Measurements from ENCODE around the gene HELQ. TPM values are rescaled to one million over a fixed set of nuclear protein-coding genes. Genes with fewer than 3 reads are reported as not detected.

The HELQ gene
- total and polyA plus RNA-seq, 12 donors = 12.1 to 80.0 (median 32.7) TPM

DNA sequence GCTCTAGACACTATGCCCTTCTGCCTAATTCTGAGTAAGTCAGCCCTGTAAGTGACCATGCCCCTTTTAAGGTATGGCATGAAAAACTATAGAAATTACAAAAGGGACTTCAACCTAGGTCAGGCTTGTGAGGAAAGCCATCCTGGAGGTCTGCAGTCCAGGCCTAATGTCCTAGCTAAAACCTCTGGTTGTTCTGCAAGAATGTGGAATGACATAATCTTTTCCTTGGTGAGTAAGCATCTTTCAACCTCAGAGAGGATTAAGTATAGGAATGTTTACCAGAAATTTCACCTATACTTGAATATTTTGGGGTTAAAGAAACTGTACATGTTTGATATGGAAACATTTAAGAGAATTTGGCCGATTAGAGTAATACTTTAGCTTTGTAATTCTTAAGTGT, 97.2 kb downstream of the HELQ start:
- Histone ChIP-seq H3K27ac (peak overlapping the region in 2 of 5 donors; percentile 73 to 81), H3K4me3 (no peak overlapping the region)
- 71 to 84% (median 80%) methylated on average over 1 of the region's 1 CpG for WGBS, 4 donors

More for the DNA sequence above, 97.2 kb downstream of the HELQ start:
- TF ChIP-seq, protein P1, sequence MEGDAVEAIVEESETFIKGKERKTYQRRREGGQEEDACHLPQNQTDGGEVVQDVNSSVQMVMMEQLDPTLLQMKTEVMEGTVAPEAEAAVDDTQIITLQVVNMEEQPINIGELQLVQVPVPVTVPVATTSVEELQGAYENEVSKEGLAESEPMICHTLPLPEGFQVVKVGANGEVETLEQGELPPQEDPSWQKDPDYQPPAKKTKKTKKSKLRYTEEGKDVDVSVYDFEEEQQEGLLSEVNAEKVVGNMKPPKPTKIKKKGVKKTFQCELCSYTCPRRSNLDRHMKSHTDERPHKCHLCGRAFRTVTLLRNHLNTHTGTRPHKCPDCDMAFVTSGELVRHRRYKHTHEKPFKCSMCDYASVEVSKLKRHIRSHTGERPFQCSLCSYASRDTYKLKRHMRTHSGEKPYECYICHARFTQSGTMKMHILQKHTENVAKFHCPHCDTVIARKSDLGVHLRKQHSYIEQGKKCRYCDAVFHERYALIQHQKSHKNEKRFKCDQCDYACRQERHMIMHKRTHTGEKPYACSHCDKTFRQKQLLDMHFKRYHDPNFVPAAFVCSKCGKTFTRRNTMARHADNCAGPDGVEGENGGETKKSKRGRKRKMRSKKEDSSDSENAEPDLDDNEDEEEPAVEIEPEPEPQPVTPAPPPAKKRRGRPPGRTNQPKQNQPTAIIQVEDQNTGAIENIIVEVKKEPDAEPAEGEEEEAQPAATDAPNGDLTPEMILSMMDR (IDR thresholded peaks at IDR 0.05) = no peak
- TF ChIP-seq POLR2A (IDR thresholded peaks at IDR 0.05) = no peak
- intact Hi-C loops (cut with DNase I) = no loop called here
- no peaks in the 10 kb centered on the region for H3K36me3 ChIP-seq (replicated peaks in 1 of 2)
- peaks cover 7 to 19% of the 10 kb centered on the region in 2 donors for H3K4me1 ChIP-seq (replicated peaks in 1 of 2)
- peaks cover 0 to 8% (median 1%) of the 10 kb centered on the region in 3 donors for H3K9me3 ChIP-seq (replicated peaks in 1 of 3)
- no peaks in the 10 kb centered on the region for H3K27me3 ChIP-seq
- DNase-seq = no peak

Small RNA genes within 50 kb of the gene (small RNA-seq; reads per million reads assigned to genes)
- 0 reads per million in 2 donors for gene AC114781.5

Other genes with a start within 250 kb of the HELQ start
- 10 to 100 TPM; 25.3 to 73.9 (median 32.4) TPM for gene COQ2, start 171.0 kb downstream of the HELQ start, total RNA-seq
- gene COQ2, start 171.0 kb downstream of the HELQ start, polyA plus RNA-seq = 10 to 100 TPM; 10.5 to 35.0 (median 19.4) TPM
- gene HPSE, start 121.0 kb downstream of the HELQ start, total RNA-seq = 10 to 100 TPM in 1 of 9 donors, 1 to 10 TPM in 7, under 1 TPM in 1; 0.44 to 12.3 (median 7.1) TPM
- 1 to 10 TPM in 2 of 3 donors, under 1 TPM in 1; 0.64 to 2.6 (median 2.0) TPM for gene HPSE, start 121.0 kb downstream of the HELQ start, polyA plus RNA-seq
- 10 to 100 TPM; 17.2 to 73.1 (median 51.8) TPM for gene MRPS18C, start 235 bp upstream of the HELQ start, total RNA-seq
- gene MRPS18C, start 235 bp upstream of the HELQ start, polyA plus RNA-seq = 100 to 1,000 TPM in 1 of 3 donors, 10 to 100 TPM in 2; 33.9 to 112 (median 48.1) TPM
- 10 to 100 TPM in 5 of 9 donors, 1 to 10 TPM in 4; 4.7 to 18.7 (median 10.1) TPM for gene ABRAXAS1, start 29.3 kb upstream of the HELQ start, total RNA-seq
- 1 to 10 TPM; 3.2 to 8.4 (median 4.2) TPM for gene ABRAXAS1, start 29.3 kb upstream of the HELQ start, polyA plus RNA-seq
- gene GPAT3, start 80.3 kb upstream of the HELQ start, total RNA-seq = 10 to 100 TPM in 1 of 9 donors, 1 to 10 TPM in 4, under 1 TPM in 4; 0.12 to 15.4 (median 1.2) TPM
- 1 to 10 TPM in 1 of 3 donors, under 1 TPM in 2; 0.64 to 4.6 (median 0.75) TPM for gene GPAT3, start 80.3 kb upstream of the HELQ start, polyA plus RNA-seq